ENCODE results near the gene AVPR2.

The AVPR2 gene

GRCh38 chrX:153921511-153922446, 17.3 kb downstream of the AVPR2 start:
- no peak for FAIRE-seq
- no peak for DNase-seq (ENCODE audit: insufficient read length, low spot score)
- no peak for TF ChIP-seq POLR2A (IDR thresholded peaks at IDR 0.05; ENCODE audit: low read depth, low read length)

- DNase-seq (ENCODE audit: insufficient read length, low spot score) (peak; percentile 75), FAIRE-seq (no peak)
- no peak for TF ChIP-seq POLR2A (IDR thresholded peaks at IDR 0.05; ENCODE audit: low read depth, low read length)
These were observed 18.7 kb downstream of the AVPR2 start for GRCh38 chrX:153922932-153923857.

DNA sequence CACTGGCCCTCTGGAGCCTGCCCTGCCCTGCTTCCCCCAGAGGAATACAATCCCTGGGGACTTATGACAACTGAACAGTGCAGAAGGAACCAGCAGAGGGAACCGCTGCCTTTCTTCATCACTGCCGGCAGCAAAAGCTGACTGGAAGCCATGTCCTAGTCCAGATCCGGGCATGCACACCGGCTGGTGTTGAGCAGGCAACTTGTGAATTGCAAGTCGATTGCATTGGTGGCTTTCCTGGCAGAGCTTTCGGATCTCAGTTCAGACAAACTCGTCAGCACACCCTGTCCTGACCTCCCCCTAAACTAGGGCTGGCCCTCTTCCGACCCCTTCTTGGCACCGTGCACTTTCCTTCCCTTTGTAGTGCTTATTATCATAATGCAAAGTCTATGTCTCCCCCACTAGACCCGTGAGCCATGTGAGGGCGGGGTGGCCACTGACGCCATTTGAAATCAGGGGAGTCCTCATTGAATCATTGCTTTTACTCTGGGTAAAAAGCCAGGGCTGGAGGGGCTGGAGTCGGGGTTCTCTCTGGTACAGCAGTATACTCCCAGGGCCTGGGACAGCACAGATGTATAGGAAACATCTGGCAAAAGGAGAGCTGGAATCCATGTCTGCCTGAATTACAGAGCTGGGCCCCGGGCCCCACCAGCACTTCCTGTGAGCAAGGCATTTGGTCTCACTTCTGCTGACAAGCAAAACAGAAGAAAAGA, 19.8 kb downstream of the AVPR2 start:
- TF ChIP-seq POLR2A (IDR thresholded peaks at IDR 0.05; ENCODE audit: low read depth, low read length) = no peak
- DNase-seq (ENCODE audit: insufficient read length, low spot score) (peak; percentile 78), FAIRE-seq (no peak)

DNA sequence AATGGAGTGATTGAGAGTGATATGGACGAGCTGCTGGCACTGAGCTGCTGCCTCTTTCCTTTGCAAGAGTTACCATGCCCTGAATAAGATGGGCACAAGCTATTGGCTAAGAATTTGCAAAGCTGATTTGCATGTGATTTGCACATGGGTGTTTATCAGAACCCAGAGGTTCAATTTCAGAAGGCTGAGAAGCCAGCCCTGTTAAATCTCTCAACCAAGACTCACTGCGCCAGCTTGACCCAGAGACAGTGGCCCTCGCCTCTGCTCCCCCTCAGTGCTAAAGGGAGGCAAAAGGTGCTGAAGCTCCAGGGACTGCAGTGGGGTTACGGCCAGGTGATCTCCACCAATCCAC, 20.9 kb downstream of the AVPR2 start:
- FAIRE-seq (no peak), DNase-seq (ENCODE audit: insufficient read length, low spot score) (no peak)
- no peak for TF ChIP-seq POLR2A (IDR thresholded peaks at IDR 0.05; ENCODE audit: low read depth, low read length)

GRCh38 chrX:153925739-153926551, 21.5 kb downstream of the AVPR2 start, which contains the start of gene ARHGAP4:
TSS of gene ARHGAP4 (minus strand) at chrX:153926264. CDS start at chrX:153926202, 62 bp downstream.
- DNase-seq (ENCODE audit: insufficient read length, low spot score) (no peak), FAIRE-seq (no peak)
- no peak for TF ChIP-seq POLR2A (IDR thresholded peaks at IDR 0.05; ENCODE audit: low read depth, low read length)

- FAIRE-seq (no peak), DNase-seq (ENCODE audit: insufficient read length, low spot score) (no peak)
- no peak for TF ChIP-seq POLR2A (IDR thresholded peaks at IDR 0.05; ENCODE audit: low read depth, low read length)
These were observed 22.0 kb downstream of the AVPR2 start for GRCh38 chrX:153926552-153926857.

- DNase-seq (ENCODE audit: insufficient read length, low spot score) (no peak), FAIRE-seq (no peak)
- peak; percentile 10; the same call in 1 of the 2 replicates for TF ChIP-seq POLR2A (IDR thresholded peaks at IDR 0.05; ENCODE audit: low read depth, low read length)
These were observed 22.6 kb downstream of the AVPR2 start for GRCh38 chrX:153926858-153927671.

GRCh38 chrX:153927672-153927921, 23.1 kb downstream of the AVPR2 start:
- DNase-seq (ENCODE audit: insufficient read length, low spot score) (no peak), FAIRE-seq (no peak)
- no peak for TF ChIP-seq POLR2A (IDR thresholded peaks at IDR 0.05; ENCODE audit: low read depth, low read length)

DNA sequence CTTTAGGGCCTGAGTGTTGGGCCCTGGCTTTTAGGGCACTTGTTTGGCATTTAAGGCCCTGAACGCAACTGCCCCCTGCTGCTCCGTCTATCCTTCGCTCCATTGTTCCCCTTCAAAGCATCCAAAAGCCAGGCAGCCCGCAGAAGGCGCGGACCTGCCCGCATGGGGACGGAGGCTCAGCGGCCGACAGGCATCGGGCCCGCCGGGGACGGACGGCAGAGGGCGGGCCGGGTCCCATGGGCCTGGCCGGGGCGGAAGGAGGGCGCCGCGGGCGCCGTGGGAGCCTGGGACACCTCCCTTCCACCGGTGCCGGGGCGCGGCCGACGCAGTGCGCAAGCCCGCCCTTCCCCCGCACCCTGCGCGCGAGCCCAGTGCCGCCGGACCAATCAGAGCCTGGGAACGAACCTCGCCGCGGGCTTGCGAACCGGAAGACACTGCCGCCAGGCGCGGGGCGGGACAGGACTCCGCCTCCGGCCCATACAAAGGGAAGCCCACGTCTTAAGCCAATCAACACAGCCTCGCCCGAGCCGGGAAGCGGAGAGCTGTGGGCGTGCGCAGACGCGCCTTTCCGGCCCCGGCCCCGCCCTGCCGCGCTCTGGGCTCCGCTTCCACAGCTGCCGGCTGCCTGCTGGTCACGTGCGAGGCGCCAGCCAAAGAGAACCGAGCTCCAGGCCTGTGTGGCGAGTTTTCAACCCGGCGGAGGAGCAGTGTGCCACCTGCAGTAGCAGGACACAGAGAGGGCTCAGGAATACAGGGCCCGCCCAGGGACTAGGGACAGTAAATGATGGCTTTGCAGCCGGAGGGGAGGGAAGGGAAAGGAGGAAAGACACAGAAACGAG, 23.7 kb downstream of the AVPR2 start:
- TF ChIP-seq POLR2A (IDR thresholded peaks at IDR 0.05; ENCODE audit: low read depth, low read length) = peak; percentile 55
- DNase-seq (ENCODE audit: insufficient read length, low spot score) (peak; percentile 99), FAIRE-seq (peak; percentile 66)

GRCh38 chrX:153928846-153929245, 24.4 kb downstream of the AVPR2 start:
- TF ChIP-seq POLR2A (IDR thresholded peaks at IDR 0.05; ENCODE audit: low read depth, low read length) = no peak
- FAIRE-seq = no peak
- no peak for DNase-seq (ENCODE audit: insufficient read length, low spot score)

DNA sequence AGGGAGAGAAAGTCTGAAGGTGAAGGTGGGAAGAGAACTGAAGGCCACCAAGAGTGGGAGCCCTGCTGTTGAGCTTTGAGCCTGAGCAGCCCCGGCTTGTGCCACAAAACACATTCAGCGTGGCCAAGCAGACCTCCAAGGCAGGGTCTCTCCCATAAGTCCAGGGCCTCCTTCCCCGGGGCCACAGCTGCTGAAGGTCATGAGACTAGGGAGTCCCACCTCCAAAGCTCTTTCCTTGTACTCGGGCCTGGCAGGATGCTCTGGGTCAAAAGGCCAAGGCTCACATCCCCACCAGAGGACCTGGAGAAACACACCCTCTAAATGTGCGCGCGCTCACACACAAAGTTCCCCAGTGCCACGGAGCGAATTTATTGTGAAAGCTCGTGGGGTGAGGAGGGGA, 25.1 kb downstream of the AVPR2 start:
- no peak for TF ChIP-seq POLR2A (IDR thresholded peaks at IDR 0.05; ENCODE audit: low read depth, low read length)
- DNase-seq (ENCODE audit: insufficient read length, low spot score) (no peak), FAIRE-seq (no peak)

All from H54 (cell line).